Stomach (tissue), 9 donors: Measurements from ENCODE around the gene PHACTR3. TPM values are rescaled to one million over a fixed set of nuclear protein-coding genes. Genes with fewer than 3 reads are reported as not detected.

Experiments used
- DNase-seq, 2 donors: peaks; one replicate each; pipeline versions ENCODE4 v3.0.0 to v3.0.0-alpha.2; 2013 to 2019
- H3K27ac ChIP-seq, 5 donors: fragments of 200-600 bp in 4 of 5; sonication (generic) in 4 of 5; one replicate each; pipeline ENCODE4 v1.5.1; 2013 to 2019; ENCODE audit warnings: mild to moderate bottlenecking in 1 of 5, moderate library complexity in 1 of 5
- H3K27me3 ChIP-seq, 3 donors: fragments of 200-600 bp; sonication (generic); one replicate each; pipeline ENCODE4 v1.5.1; 2017 to 2019; ENCODE audit warnings: mixed run types in 1 of 3
- H3K36me3 ChIP-seq, 4 donors: fragments of 200-600 bp; sonication (generic); 1 replicate in 3 of 4; 2 replicates in 1 of 4; pipeline ENCODE4 v1.5.1; 2016 to 2019
- H3K4me1 ChIP-seq, 4 donors: fragments of 200-600 bp; sonication (generic); one replicate each; pipeline ENCODE4 v1.5.1; 2016 to 2019
- H3K4me3 ChIP-seq, 4 donors: fragments of 200-600 bp; sonication (generic) in 3 of 4; one replicate each; pipeline ENCODE4 v1.5.1; 2016 to 2019; ENCODE audit warnings: mild to moderate bottlenecking in 1 of 4
- H3K9me3 ChIP-seq, 4 donors: fragments of 200-600 bp; sonication (generic); one replicate each; pipeline ENCODE4 v1.5.1; 2016 to 2019
- EP300 ChIP-seq: sonication (generic); formaldehyde crosslinking; IDR thresholded peaks from one replicate; pipeline ENCODE4 v1.6.1; 2017; ENCODE audit warnings: antibody characterized with exemption
- POLR2A ChIP-seq, 4 donors: fragments of 450-650 bp; IDR thresholded peaks; one replicate each; pipeline ENCODE4 v1.6.1; 2016; ENCODE audit warnings: antibody characterized with exemption in 4 of 4, control low read depth in 2 of 4, mild to moderate bottlenecking in 1 of 4, moderate library complexity in 1 of 4
- POLR2AphosphoS5 ChIP-seq, 3 donors: sonication (generic); formaldehyde crosslinking; IDR thresholded peaks; one replicate each; pipeline ENCODE4 v1.6.1; 2016; ENCODE audit warnings: antibody characterized with exemption in 3 of 3
- WGBS, 5 donors: extraction: QIAGEN DNeasy Blood & Tissue Kit in 3 of 5; methylation state at CpG; one replicate each; pipeline versions ENCODE4 v1.1.5 to v1.1.7; 2013 to 2018; 5-methylcytosine and 5-hydroxymethylcytosine counted together
- intact Hi-C: fragments of 100-400 bp; cut with DNase I; formaldehyde crosslinking; loops from one replicate; pipeline ENCODE4 v1.15.1; 2023; ENCODE audit warnings: low total_unique reads
- polyA plus RNA-seq, 3 donors: library from polyadenylated mRNA; stranded (reverse); fragments of 200-250 nt; gene quantifications; one replicate each; pipeline ENCODE4 v1.2.3, GENCODE V29; 2013
- total RNA-seq, 5 donors: library from RNA; depleted of rRNA; stranded (reverse); fragments of >200 nt; gene quantifications; one replicate each; pipeline versions ENCODE4 v1.1.0 to v1.2.3, GENCODE V29; 2014 to 2016
- TF ChIP-seq, protein P1 (sequence below), 7 experiments: fragments of 450-650 bp in 4 of 7; fragments of 200-600 bp in 3 of 7; sonication (generic) in 3 of 7; IDR thresholded peaks; one replicate each; pipeline ENCODE4 v1.5.1; 2016 to 2019; ENCODE audit warnings: antibody characterized with exemption in 7 of 7, control low read depth in 2 of 7, mild to moderate bottlenecking in 1 of 7
- donor health status: healthy with polysubstance abuse.
- donor health status: Bipolar disorder and iron deficiency.
- donor health status: healthy.

Gene PHACTR3
- total and polyA plus RNA-seq, 8 donors, result 0.55 to 3.7 (median 3.2) TPM; not detected in 3

DNA sequence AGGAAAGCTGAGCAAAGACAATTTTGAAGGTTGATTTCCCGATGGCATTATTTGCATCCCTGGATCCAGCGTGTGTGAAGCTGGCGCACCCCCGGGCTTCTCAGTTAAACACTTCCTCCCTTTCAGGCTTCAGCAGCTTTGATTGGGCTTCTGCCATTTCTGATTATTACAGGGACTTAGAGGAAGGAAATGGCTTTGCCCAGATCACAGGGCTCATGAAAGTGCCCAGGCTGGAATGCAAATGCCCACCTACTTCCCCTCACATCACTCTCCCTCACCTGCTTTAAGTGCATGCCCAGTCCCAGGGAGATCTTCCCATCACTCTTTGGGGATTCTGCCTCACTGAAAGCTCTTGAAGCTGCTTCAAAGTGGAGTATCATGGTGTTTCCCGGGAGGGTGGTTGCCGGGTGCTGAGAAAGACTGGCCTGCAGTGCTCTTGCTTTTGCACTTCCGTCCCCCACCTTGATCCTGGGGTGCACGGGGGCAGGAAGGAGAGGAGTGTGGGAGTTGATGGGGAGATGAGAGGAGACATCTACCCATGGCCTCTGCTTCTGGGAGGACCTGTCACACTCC, 28.3 kb downstream of the PHACTR3 start:
- WGBS, 5 donors, result 81 to 89% (median 85%) methylated on average over 8 of the region's 8 CpGs
- H3K9me3 ChIP-seq, result no peaks in the 10 kb centered on the region
- H3K27me3 ChIP-seq, result peaks cover 0 to 68% (median 0%) of the 10 kb centered on the region in 3 donors
- H3K4me3 ChIP-seq, result no peak overlapping the region
- intact Hi-C loops, result no loop called here
- H3K4me1 ChIP-seq, result no peaks in the 10 kb centered on the region
- no peaks in the 10 kb centered on the region for H3K36me3 ChIP-seq
- H3K27ac ChIP-seq, result no peak overlapping the region
- TF ChIP-seq EP300, result no peak
- TF ChIP-seq POLR2A (IDR thresholded peaks at IDR 0.05), result no peak
- TF ChIP-seq, protein P1, sequence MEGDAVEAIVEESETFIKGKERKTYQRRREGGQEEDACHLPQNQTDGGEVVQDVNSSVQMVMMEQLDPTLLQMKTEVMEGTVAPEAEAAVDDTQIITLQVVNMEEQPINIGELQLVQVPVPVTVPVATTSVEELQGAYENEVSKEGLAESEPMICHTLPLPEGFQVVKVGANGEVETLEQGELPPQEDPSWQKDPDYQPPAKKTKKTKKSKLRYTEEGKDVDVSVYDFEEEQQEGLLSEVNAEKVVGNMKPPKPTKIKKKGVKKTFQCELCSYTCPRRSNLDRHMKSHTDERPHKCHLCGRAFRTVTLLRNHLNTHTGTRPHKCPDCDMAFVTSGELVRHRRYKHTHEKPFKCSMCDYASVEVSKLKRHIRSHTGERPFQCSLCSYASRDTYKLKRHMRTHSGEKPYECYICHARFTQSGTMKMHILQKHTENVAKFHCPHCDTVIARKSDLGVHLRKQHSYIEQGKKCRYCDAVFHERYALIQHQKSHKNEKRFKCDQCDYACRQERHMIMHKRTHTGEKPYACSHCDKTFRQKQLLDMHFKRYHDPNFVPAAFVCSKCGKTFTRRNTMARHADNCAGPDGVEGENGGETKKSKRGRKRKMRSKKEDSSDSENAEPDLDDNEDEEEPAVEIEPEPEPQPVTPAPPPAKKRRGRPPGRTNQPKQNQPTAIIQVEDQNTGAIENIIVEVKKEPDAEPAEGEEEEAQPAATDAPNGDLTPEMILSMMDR (IDR thresholded peaks at IDR 0.05), result no peak
- no peak for TF ChIP-seq POLR2AphosphoS5 (IDR thresholded peaks at IDR 0.05)
- DNase-seq, result peak in 1 of 2 donors; percentile 3

DNA sequence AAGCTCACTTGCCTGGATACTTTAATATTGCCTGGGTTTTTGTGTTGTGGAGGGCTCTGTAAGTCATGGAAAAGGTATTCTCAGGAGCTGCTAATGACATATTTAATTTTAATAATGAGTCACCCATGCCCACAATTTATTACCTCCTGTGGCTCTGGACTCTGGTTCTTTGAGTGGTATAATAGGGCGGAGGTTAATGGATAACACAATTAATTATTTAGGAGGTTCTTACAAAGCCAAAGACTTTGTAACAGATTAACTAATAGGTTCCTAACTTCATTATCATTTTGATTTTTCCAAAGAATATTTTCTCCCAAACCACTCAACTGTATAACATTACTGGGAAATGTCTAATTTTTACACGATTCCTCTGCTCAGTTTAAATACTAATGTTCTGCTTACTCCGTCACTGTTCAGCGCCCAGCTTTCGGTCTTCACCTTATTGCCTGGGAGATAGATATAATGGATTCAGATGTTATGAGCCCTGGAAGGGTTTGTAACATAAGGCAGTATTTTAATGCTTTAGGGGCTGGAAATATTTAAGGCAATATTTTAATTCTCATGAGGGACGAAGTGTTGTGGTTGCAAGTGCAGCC, 29.4 kb downstream of the PHACTR3 start:
- WGBS, 5 donors, result 83 to 93% (median 90%) methylated on average over 6 of the region's 6 CpGs
- DNase-seq, result no peak

DNA sequence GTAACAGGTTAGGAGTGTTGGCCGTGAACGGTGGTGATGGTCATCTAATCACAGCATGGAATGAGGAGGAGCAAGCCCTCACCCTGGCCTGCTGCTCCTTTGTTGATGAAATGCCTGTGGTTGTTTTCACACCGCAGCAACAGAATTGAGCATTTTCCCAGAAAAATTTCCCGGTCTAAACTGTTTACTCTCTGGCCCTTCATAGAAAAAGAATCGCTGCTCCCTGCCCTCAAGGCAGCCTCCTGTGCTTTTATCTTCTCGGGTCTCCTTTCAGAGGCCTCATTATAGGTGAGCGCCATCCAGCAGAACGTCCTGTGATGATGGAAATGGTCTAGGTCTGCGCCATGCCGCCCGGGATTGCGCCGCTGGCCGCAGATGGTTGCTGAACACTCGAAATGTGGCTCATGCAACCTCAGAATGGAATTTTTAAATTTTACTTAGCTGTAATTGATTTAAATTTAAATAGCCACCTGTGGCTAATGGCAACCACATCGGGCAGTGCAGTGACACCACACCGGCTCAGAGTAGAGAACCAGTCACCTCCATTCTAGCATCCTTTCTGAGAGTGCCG, 30.2 kb downstream of the PHACTR3 start:
- H3K9me3 ChIP-seq, result no peaks in the 10 kb centered on the region
- 70 to 79% (median 74%) methylated on average over 18 of the region's 18 CpGs for WGBS, 5 donors
- H3K4me3 ChIP-seq, result no peak overlapping the region
- H3K36me3 ChIP-seq, result no peaks in the 10 kb centered on the region
- intact Hi-C loops, result no loop called here
- TF ChIP-seq POLR2A (IDR thresholded peaks at IDR 0.05) (no peak), POLR2AphosphoS5 (IDR thresholded peaks at IDR 0.05) (no peak)
- H3K27ac ChIP-seq, result no peak overlapping the region
- peak in 1 of 2 donors; percentile 14 for DNase-seq
- peaks cover 0 to 56% (median 0%) of the 10 kb centered on the region in 3 donors for H3K27me3 ChIP-seq
- H3K4me1 ChIP-seq, result no peaks in the 10 kb centered on the region

More for the DNA sequence above, 29.4 kb downstream of the PHACTR3 start:
- TF ChIP-seq, protein P1 (IDR thresholded peaks at IDR 0.05), result no peak
- no peak for TF ChIP-seq EP300
- Histone ChIP-seq H3K27me3 (peaks cover 0 to 61% (median 0%) of the 10 kb centered on the region in 3 donors), H3K4me1 (no peaks in the 10 kb centered on the region), H3K27ac (no peak overlapping the region), H3K4me3 (no peak overlapping the region), H3K9me3 (no peaks in the 10 kb centered on the region), H3K36me3 (no peaks in the 10 kb centered on the region)
- intact Hi-C loops, result no loop called here

DNA sequence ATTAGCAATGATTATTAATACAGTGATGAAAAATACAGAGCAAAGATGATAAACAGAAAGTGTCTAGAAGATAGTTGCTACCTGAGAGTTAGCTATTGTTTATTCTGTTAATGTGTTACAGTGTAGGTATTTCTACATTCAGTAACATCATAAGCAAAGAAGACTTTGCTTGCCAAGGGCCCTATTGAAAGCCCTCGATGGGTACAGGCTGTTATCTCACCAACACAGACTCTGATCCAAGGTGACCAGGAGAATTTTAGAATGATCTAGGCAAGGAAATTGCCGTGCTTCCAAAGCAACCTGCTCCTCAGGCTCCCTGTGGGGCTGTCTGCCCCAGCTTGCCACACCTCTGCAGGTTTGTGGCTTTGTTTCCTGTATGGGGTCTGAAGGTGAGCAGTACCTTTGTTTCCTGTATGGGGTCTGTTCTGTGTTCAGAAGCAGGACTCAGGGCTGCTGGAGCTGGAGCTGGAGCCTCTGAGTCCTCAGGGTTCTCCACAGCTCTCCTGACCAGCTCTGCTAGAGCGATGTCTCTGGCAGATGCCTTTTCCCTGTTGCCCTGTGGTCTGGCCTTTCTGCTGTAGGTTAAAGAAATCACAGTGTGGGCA, 32.5 kb downstream of the PHACTR3 start:
- H3K9me3 ChIP-seq, result no peaks in the 10 kb centered on the region
- H3K27me3 ChIP-seq, result peaks cover 0 to 34% (median 0%) of the 10 kb centered on the region in 3 donors
- no peak overlapping the region for H3K4me3 ChIP-seq
- no peaks in the 10 kb centered on the region for H3K4me1 ChIP-seq
- H3K36me3 ChIP-seq, result no peaks in the 10 kb centered on the region
- intact Hi-C loops, result no loop called here
- TF ChIP-seq, protein P1 (IDR thresholded peaks at IDR 0.05), result no peak
- TF ChIP-seq POLR2A (IDR thresholded peaks at IDR 0.05) (no peak), EP300 (no peak)
- no peak overlapping the region for H3K27ac ChIP-seq
- DNase-seq, result peak in 1 of 2 donors; percentile 1
- WGBS, 5 donors, result 52 to 67% (median 56%) methylated on average over 3 of the region's 3 CpGs
